Measurements from ENCODE around the gene NKPD1.

NKPD1 gene

DNA sequence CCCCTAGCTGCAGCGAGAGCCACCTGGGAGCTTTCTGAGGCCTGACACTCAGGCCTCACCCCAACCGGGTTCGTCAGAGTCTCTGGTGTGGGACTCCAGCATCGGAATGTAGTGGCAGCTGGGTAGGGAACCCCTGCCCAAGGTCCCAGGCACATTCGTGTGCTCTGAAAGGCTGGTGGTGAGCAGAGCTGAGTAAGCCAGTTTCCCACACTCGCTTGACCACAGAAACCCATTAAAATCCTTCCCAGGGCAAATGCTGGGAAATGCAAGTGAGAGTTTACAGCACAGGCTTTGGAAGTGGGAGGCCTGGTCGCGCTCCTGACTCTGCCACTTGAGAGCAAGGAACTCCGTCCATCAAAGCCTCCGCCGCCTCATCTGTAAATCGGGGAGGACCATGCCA lies 13.0 kb upstream of the NKPD1 start:
- DNase-seq = no peak

DNA sequence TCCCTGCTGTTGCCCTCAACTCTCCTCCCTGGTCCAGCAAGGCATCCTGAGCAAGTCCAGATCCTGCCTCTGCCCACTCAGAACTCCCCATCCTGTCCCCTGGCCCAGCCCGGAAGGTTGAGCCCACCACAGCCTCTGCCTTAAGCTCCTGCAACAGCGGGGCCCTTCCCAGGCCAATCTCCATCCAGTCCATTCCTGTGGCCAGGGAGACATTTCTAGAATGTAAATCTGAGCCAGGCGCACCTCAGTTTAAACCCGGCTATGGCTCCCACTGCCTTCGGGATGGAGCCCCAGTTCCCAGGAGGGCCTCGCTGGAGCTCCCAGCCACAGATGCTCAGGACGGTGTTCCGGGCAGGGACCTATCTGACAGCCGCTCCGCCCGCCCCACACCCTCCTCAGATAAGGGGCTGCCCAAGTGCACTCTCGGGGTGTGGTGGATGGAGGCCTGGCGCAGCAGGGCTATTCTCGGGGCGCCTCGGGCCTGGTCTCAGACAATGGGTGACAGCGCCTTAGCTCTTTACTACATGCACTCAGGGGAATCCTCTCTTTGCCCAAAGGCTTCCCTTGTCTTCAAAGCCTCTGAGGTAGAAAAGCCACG lies 11.9 kb upstream of the NKPD1 start:
- DNase-seq = no peak

DNA sequence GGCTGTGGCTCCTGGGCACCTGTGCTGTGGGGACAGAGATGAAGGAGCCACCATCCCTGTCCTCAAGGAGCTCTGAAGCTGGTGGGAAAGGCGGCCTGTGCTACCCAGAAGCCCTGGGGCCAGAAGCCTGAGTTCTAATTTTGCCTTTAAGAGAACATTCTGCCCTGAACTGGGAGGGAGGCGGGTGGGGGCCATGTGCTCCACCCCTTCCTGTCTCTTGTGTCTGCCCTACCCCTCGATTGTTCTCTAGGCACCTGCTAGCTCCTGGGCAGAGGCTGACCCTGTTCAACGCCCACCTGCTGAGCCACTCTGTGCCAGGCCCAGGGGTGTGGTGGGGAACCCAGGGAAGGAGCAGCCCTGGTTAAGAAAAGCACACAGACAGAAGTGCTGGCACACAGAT lies 11.4 kb upstream of the NKPD1 start:
- DNase-seq = peak; percentile 16

DNA sequence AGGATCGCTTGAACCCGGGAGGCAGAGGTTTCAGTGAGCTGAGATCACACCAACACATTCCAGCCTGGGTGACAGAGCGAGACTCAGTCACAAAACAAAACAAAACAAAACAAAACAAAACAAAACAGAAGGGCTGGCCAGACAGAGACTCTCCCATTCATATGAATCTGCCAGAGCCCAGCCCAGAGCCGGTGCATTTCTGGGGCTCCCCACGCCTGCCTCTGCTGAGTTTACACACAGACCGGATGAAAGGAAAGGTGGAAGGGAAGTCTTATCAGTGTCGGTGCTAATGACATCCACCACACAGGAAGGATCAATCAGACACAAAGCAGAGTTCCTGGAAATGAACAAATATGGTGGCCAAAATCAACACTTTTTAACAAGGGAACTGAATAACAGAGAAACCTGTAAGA lies 10.4 kb upstream of the NKPD1 start:
- peak; percentile 40 for DNase-seq

DNA sequence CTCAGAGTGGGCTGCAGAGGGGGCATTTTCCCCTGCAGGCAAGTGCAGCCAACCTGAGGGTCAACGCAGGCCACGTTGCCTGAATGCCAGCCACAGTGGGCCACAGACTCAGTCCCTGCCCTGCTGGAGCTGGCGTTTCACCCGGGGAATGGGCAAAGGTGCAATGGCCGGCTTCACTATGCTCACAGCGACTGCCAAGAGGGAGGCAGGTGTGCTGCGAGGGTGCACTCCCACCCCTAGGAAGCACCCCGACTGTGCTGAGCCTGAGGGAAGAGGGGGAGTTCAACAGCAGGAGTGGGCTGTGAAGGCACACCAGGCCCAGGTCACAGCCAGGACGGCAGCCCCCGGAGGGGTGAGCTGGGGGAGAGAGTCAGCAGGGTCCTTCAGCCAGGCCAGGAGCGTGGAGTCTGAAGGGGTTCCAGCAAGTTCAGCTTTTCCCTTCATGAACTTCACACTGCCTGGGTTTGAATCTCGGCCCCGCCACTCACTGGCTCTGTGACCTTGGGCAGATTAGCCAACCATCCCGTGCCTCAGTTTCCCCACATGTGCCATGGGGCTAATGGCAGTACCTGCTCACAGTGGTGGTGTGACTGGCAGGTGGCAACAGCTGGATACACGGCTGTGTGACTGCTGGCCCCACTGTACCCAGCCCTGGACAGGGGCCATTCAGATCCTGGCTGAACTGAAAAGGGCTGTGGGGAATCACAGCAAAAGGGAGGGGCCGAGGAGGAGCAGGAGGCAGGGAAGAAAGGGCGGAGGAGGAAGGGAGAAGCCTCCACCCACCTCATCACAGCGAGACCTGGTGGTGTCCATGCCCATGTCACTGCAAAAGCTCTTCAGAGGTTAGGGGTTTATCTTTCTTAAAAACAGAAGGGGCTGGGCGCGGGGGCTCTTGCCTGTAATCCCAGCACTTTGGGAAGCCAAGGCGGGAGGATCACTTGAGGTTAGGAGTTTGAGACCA lies 9.6 kb upstream of the NKPD1 start:
- no peak for DNase-seq

DNA sequence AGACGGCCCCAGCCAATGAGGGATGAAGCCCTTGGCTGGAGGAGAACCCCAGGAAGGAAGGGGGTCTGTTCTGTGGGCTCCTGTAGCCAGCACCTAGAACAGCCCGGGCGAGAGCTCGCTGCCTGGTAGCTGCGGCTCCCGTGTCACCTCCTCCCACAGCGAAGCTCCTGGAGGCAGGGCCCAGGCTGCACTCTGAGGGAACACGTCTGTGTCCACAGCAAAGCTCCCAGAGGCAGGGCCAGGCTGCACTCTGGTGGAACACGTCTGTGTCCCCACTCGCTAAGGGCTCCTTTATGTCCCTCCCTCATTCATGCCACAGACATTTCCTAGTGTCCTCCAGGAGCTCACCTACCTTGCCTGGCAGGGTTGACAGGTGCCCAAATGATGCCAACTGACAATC lies 8.8 kb upstream of the NKPD1 start:
- no peak for DNase-seq

DNA sequence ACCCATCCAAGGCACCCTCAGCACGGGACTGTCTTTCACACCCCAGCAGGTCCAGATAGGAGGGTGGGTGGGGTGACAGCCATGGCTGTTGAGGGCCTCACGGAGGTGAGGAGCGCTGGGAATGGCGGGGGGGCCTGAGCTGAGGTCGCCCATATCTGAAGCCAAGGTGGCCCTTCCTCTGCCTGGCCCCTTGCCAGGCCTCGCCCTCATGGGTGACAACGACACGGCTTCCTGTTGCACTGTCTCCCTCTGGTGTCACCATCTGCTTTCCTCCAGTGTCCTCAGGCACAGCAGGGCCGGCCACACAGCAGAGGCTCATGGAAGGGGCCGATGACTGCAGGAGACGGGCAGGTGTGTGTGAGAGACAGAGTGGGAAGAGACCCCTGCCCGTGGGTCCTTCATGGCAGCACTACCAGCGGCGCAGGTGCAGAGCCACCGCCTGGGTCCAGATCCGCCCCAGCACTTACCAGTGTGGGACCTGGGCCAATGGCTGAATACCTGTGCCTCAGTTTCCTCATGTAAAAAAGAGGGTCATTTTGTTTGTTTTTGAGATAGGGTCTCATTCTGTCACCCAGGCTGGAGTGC lies 8.1 kb upstream of the NKPD1 start:
- DNase-seq = no peak

DNA sequence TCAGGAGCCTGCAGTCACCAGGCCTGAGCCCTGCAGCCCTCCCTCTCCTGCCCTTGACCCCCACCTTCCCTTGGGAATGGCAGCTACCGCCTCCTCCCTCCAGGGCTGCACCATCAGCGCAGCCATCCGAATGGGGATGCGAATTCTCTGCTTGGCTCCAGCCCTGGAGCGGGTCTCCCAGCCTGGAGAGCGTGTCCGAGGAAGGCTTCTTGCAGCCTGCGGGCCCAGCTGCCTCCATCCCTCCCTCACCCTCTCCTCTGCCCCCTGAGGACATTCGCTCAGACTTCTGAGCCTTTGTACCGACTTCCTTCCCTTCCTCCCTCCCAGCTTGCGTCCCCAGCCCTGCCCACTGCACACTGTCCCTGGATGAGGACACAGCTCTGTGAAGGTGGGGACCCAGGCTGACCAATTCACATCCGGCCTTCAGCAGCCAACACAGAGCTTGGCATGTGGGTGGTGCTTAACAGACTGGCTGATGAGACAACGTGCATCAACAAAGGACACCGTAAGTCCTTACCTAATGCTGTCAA lies 6.0 kb upstream of the NKPD1 start:
- no peak for DNase-seq

DNA sequence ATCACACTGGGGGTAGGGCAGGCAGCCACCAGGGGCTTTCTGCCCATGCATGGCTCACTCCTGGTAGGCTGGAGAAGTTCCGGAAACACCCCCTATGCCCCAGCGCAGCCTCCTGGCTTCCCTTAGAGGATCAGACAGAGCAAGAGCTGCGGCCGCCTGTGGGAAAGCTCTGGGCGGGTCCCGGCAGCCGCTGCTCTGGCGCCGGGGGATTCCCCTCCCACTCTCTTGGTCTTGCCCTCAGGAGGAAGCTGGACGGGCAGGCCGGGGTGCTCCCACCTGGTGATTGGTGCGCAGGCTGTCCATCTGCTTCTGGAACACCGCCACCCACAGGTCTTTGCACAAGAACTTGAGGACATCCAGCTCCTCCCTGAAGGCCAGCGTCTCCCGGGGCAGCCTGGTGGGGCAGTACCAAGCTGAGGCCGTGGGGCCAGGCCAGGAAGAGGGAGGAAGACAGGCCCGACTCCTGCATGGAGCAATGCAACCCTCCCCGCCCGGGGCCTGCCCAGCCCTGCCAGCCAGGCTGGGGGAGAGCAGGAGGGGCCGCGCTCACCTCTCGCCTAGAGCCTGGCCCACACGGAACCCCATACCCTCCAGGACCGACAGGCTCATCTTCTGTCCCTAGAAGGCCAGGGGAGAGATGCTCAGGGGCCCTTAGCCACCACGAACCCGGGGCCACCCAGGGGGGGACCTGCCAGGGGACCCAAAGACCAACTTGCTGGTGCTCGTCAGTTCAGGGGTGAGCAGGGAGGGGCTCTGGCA lies 4.0 kb upstream of the NKPD1 start:
- peak; percentile 47 for DNase-seq

DNA sequence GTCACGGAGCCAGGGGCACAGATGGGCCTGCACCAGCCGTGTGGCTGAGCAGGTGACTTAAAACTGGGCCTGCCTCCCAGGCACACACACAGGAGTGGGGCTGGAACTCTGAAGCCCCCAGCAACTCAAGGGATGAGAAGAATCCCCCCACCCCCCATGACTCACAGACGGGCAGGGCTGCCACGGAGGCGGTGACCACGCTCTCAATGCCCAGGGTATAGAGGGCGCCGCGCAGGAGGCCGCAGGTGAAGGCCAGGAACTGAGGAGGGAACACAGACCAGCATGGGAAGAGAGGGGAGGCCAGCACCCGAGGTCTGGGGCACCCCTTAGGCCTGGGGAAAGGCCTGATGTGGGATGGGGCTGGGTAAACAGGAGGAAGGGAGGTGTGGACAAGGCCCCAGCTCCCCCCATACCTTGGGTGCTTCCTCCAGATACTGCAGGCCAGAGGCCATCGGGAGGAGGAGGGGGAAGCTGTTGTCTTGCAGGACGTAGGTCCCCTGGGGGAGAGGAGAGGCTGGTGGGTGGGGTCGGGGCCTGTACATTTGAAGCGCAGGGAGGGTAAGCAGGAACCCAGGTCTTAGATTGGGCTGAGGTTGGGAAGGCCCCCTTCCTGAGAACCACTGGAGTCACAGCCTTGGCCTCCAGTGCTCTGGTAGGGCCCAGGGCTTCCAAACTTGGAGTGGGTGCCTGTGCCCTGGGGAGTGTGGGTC lies 3.1 kb upstream of the NKPD1 start:
- no peak for DNase-seq

DNA sequence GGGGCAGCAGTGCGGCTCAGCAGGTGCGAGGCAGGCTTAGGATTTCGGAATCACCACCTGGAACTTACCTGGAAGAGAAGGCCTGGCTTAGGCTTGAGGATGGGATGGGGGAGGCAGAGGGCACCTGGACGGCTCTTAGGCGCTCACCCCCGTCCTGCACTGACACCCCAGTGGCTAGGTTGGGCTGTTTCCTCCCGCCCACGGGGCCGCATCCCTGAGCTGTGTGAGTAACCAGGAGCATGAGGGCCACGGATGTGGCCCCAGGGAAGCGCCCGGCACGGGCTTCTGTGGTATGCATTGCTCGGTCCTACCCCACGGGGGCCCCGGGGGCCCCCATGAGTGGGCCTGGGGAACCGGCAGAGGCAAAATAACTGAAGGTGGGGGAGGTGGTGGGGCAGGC lies 2.4 kb upstream of the NKPD1 start:
- DNase-seq = no peak

DNA sequence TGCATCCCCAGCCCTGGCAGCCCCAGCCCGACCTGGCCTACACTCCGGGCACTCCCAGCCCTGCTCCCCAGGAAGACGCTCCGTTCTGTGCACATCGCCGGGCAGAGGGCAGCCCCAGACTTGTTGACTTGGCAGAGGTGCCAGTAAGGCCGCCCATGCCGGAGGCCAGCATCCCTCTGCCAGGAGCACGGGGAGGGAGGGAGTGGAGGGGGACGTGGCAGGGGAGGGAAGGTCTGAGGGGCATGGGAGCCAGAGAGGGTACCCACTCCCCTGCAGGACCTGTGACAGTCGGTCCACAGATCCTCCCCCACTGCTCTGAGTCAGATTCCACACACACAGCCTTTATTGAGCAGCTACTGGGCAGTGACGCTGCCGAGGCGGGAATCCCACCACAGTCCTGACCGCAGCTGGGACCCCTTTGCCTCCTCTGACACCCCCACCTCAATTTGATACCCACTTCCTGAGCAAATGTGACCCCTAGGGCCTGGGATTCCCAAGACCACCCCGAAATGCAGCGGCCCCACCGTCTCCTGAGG lies 1.9 kb upstream of the NKPD1 start:
- no peak for DNase-seq

DNA sequence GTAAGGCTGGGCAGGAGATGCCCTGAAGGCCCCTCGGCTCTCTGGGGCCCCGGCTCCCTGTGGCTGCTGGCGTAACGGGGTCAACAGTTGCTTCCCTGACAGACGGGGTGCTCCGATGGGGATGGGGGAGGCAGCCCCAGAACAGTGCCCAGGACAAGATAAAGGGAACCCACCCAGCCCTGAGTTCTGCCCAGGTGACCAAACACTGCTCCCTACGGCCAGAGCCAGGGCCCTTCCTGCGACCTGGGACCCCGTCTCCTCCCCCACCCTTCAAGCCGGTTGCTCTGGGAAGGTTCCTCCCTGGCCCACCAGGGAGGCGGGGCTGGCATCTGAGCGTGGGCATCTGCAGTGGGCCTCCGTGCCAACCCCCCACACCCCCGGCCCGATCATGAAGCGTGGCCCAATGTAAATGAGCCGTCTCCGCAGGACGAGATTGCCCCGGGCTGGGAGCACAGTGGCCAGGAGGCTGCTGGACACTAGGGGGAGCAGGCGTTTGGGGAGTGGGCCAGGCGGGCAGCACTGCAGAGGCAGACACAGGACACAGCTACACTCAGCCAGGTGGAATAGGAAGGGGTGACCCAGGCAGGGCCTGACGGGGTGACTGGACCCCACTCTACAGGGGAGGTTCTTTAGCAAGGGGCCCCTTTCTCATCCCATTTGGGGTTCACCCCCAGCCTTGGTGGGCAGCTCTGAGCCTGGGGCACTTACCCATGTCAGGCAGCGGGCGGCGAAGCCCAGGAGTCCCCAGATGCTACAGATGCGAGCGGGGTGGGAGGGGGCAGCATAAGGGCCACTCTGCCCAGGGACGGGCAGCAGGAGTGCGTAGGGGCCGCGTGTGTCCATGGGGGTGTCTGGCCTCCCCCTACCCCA lies 1.2 kb upstream of the NKPD1 start:
- DNase-seq = no peak

DNA sequence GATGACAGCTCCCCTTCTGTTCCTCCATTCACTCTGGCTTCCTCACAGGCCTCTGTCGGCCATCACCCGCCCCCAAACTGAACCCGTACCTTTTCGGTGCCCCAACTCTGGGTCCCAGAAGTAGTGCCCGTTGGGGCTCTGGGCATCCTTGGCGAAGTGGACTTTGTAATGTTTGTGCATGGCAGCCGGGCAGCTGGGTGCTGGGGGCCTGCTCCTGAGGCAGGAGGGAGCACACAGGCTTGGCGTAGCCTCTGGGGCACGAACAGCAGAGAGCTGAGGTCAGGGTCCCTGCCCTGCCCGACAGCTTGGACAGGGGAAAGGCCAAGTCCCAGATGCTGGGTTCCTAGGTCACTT lies 834 bp downstream of the NKPD1 start:
- no peak for DNase-seq

DNA sequence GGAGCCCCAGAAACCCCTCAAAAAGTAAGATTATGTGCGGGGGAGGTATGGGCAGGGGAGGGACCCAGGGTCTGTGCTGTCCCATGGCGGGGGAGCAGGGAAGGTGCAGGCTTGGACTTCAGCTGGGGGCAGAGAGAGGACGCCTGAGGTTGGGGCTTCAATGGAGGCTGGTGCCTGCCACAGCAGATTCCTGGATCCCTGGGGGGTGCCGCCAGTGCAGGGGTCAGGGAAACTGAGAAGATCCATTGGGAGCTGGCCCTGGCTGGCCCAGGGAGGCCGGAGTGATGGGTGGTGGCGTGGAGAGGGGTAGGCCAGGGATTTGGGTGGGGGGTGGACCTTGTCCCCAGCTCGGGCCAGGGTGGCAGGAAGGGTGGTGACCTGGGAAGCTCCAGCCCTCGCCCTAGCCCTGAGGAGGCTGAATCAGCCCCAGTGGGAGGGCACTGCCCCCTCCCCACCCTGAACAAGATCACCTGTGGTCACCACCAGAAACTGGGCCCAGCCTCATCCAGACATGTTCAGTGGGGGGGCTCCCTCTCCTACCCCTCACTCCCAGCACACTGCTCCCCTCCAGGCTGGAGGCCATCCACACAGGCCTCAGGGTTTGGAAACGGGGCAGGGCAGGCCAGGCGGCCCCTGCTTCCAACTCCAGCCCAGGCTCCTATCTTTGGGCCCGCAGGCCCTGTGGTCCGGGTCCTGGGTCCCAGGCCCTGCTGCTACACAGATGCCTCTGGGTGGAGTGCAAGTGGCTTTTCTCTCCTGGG lies 1.4 kb downstream of the NKPD1 start:
- DNase-seq = no peak

DNA sequence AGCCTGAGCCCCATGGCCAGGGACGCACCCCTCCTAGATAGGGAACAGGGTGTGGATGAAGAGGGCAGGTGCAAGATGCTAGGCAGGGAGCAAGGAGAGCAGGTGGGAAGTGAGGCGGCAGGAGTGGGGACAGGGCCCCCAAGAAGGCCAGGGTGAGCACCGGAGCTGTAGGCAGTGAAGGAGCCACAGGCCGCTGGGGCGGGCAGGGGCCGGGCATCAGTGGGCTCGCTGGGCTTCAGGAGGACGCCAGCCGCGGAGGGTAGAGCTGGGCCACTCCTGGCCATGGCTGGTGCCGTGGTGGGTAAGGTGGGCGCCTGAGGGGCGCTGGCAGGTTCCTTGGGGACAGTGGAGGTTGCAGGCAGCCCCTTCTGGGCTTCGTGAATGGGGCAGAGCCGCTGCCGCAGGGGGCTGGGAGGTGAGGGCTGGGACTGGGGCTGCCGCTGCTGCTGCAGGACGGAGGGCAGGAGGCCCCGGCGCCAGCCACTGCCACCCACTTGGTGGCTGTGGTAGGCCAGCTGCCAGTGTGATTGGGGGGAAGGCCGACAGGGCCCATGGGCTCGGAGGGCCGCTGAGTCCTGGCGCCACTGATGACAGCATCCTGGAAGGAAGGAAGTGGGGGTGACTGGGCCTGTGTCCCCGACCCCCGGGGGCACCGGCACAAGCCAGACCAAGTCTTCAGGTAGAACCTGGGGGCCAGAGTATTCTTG lies 2.1 kb downstream of the NKPD1 start:
- no peak for DNase-seq

DNA sequence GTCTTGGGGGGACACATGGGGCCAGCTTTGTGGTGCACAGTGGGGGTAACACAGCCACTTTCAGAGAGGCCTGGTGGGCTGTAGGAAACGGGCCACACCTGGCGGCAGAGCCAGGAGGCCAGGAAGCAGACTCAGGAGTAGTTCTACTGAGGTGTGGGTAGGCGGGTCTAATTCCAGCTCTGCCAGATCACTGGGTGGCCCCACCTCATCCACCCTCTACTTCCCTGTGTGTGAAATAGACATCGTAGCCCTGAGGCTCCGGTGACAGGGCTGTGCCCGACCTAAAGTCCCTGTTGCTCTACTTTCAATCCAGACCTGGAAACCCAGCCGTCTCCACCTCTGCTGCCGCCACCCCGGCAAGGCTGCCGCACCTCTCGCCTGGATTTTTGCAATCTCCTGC lies 4.0 kb downstream of the NKPD1 start:
- DNase-seq = no peak

DNA sequence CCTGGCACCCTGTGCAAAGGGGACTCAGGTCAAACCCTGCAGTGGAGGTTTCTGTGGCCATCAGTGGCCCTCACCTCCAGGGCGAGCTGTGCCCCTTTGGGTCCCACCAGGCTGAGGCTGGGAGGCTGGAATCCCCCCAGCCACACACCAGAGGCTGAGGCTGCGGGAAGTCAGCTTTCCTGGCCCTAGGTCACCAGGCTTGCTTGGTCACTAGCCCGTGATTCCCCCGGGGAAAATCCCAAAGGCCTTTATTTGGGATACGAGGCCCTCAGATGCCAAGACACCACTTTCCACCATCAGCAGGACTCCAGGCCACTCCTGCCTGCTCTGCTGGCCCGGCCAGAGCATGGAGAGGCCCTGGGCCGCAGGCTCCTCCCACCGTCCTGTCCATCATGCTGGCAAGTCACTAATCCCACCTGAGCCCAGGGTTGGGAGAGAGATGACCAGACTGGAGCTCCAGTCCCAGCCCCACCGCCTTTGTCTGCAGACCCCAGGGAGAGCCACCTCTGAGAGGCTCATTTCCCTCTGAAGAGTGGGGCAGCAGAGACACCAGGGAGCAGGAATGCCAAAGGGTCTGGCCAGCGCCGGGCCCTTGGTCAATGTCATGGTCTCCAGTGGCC lies 4.7 kb downstream of the NKPD1 start:
- DNase-seq = no peak
